GM21737 (cell line): ENCODE results near the gene EZH2.

ENCODE experiments used
- ATAC-seq: cut with Tn5 transposase; IDR thresholded peaks from one replicate; pipeline ENCODE4 v1.9.1; 2021; ENCODE audit warnings: mild to moderate bottlenecking, moderate library complexity; ENCODE audit not compliant: unreplicated experiment

The EZH2 gene

DNA sequence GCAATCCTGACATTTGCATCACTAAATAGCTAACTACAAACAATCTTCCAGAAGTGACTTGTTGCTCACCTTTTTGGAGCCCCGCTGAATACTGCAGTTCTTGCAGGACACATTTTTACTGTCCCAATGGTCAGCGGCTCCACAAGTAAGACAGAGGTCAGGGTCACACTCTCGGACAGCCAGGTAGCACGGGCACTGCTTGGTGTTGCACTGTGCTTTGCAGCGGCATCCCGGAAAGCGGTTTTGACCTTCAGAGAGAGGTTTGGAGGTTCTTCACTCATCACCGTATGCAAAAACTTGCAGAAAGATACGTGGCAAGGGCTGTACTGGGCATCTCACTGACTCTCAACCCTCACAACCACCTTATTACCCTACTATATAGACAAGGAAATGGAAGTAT, 70.2 kb downstream of the EZH2 start:
- no peak for ATAC-seq

DNA sequence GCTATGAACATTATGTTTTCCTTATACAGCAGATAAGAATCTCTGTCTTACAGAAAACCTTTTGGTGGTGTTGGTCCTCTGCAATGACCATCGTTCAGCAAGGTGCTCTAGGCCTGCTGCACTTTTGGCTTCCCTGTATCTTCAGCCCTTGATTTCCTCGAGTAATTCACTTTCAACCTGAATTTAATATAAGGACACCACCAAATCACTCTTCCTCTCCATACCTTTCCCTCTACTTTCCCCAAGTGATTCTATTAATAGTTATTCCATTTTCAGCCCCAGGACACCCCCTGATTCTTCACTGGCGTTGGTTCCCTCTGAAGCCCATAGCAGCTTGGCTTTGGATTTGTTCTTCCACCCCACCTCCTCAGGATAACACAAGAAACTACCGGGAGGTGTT, 72.2 kb downstream of the EZH2 start:
- ATAC-seq = no peak

DNA sequence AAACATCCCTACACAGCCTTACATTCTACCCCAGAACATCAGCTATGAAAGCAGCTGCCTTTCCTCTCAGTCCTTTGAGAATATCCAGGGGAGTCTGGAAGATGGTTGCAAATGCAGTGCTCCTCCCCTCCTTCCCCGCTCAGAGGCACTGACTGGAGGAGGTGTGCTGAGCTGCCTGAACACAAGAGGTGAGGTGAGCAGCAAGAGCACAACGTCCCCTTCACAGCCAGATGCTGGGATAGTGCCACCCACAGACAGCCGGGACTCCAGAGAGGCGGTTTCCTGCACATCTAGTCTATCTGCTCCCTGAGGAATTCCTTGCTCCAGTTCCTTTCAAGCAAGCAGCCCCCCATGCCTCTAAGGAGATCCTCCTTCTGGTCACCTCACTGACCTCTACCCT, 74.2 kb downstream of the EZH2 start:
- ATAC-seq = no peak

DNA sequence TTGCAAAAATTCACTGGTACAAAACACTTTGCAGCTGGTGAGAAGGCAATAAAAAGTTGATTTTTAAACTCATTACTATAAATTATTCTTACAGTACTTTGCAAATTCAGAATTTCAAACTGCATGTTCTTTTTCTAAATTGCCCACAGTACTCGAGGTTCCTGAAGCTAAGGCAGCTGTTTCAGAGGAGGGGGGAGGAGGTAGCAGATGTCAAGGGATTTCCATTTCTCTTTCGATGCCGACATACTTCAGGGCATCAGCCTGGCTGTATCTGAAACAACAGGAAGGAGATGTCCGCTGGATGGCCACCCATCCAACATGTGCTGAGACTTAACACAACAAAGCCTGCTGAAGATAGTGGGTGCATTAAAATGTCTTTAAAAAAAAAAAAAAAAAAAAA, 76.7 kb downstream of the EZH2 start:
- no peak for ATAC-seq

DNA sequence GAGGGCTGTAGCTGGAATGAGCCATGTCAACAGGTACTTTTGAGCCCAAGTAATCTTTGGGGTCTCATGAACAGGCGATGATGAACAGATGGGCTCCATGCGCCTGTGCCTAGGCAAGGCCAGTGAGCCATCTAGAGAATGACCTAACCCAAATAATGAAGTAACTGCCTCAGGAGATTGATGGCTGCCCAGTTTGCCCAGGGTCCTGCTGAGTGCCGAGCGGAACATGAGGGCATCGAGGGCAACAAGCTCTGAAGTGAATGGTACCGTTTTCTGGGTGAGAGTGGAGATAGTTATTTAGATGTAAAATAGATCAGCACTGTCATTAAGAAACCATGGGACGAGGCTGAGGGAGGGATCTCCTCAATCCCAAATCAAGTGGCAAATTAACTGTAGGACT, 77.9 kb downstream of the EZH2 start:
- no peak for ATAC-seq

DNA sequence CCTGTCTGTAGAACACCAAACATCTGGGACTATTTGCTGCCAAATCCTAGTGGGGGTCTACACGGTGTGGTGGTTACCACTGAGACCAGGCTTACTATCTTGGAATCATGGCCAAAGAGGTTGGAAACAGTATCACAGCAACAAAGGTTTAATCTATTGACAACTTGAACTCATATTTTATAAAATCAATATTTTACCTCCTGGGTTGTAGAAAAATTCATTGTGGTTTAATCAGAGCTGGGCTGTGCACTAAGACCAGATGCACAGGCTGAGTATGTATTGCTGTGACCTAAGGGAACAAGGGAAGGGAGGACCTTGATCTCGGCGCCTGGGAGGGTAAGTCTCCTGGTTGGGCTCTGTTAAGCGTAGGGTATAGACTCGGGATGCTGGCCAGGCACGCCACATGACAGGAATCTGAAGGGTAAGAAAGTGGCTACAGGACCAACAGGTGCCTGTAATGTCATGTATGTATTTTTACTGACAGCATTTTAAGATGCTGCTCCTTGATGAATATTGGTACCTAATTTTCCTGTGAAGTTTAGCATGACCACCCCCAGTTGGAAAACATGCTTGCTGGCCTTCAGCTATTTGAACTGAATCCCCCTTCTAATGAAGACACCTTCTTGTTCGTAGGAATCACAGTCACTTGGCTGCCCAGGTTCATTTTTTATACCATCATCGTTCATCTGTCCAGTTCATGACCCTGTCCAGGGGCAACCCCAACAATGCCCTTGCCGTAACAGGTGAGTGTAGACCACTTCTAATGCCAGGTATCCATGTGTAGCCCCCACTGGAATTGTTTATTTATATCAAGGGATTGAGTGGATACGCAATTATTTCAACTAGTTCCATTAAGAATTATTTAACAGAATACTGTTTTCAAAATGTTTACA, 79.5 kb downstream of the EZH2 start:
- ATAC-seq = no peak

DNA sequence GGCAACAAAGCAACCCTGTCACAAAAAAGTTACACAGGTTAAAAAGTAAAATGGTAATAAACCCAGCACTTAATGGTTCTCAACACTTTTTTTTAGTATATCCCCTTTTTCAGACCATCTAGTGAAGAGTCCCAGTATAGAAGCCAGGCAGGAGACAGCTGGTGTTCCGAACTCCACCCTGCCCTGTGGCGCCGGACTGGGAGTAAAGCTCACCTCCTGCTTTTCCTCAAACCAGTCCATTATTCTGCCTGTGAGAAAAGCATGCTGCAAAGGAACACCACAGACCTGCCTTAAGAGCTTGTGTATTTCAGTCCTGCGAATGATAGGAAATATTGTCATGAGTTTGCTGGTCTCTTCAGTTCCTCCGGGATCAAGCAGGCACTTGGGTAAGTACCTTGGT, 81.0 kb downstream of the EZH2 start:
- ATAC-seq = no peak

DNA sequence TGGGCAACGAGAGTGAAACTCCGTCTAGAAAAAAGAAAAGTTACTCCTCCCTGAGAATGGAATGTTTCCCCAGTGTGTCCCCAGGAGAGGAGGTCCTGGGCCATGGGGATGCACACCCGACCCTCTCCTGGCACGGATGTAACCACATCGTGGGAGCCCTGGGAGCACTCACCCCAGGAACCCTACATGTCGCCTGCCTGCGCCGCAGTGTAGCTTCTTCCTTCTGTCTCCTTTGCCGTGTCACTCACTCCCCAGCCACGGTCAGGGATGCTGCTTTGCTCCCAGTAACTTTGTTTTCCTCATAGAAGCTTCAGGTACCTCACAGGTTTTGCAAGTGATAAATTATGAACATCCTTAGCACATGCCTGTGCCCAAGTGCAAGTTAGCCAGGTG, 82.0 kb downstream of the EZH2 start:
- ATAC-seq = no peak

DNA sequence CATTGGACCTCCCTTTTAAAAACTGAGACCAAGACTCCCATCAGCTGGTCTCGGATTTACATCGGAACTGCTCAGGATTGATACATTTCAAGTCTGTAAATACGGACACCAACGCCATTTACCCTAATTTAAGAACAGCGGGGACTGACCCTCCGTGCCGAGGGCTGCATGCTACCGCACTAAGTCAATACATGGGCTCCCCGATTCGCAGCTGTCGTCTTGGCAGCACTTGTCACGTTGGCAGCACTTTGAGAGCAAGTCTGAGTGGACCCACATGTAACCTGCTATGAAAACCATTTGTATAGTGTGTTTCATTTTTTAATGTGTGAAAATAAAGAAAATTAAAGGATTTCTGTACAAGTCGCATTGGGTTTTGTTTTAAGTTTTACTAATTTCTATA, 83.4 kb downstream of the EZH2 start:
- no peak for ATAC-seq

DNA sequence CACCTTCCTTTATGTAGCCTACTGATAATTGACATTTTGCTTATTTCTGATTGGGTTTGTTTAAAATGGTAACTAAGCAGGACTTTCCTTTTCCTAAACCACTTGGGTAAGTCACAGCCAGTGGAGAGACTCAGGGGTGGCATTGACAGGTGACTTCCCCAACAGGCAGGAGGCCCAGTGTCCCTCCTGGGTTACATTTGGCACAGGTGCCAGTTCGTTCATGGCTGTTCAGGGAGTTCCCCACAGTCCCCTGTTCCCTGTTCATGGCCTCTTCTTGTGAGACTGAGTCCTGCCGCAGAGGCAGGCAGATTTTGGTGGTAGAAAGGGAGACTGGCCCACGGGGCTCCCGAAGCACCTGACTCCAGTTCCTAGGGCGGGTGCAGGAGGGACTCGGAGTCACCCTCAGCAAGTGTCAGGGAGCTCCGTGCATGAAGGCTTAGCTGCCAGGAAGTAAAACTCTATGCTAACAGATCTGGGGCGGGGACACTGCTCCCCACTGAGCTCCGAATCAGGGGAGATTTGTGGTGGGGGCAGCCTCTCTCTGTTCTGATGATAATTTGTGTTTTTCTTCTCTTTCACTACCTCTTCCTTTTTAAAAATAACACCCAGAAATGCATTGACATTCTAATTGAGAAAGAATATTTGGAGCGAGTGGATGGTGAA, 84.1 kb downstream of the EZH2 start:
- no peak for ATAC-seq

DNA sequence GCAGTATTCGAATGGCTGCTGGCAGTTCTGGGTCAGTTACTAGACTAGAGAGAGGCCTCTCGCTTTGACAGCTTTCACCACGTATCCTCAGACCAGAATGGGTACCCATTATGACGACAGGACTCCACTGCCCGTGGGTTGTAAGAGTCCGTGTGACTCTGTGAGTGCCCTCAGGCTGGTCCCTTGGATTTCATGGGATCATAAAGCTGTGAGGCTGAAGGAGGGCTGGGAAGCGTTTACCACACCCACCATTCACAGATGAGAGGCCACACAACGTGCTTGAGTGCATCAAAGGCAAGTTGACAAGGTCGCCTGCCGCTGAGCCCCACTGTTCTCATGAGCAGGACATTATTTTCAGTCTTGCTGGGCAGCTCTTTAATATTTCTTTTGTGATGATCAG, 87.2 kb downstream of the EZH2 start:
- no peak for ATAC-seq

DNA sequence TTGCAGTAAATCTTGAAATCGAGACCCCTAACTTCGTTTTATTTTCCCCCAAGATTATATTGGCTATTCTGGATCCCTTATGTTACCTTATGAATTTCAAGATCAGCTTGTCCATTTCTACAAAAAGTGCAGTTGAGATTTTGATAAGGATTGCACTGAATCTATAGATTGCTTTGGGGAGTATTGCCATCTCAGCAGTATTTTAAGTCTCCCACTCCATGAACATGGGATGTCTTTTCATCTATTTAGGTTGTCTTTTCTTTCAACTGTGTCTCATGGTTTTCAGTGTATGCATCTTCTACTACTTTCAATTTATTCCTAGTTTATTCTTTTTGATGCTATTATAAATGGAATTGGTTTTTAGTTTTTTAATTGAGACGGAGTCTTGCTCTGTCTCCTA, 89.6 kb downstream of the EZH2 start:
- no peak for ATAC-seq

DNA sequence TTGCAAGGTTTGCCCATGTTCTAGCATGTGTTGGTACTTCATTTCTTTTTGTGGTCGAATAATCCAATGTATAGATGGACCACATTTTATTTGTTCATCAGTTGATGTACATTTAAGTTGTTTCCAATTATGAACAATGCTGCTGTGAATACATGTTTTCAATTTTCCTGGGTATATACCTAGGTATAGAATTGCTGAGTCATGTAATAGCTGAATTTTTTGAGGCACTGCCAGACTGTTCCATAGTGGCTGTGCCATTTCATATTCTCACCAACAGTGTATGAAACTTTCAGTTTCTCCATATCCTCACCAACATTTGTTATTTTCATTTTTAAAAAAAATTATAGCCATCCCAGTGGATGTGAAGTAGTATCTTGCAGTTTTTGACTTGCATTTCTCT, 90.5 kb downstream of the EZH2 start:
- no peak for ATAC-seq

DNA sequence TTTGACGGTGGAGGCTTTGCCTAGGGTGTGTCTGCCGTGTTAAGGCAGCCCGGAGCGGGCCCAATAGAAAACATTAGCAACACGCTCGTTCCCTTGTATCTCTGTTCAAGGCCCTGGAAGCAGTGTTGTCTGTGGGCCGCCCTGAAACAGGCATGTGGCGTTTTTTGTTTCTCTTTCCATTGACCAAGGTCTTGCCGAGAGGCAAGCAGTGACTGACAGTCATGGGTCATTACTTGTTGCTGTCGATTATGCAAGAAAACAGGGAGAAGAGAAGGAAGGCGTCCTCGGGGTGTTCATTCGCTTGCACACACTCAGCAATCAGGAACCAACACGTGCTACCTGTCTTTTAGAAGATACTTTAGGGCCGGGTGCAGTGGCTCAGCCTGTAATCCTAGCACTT, 92.5 kb downstream of the EZH2 start:
- no peak for ATAC-seq

DNA sequence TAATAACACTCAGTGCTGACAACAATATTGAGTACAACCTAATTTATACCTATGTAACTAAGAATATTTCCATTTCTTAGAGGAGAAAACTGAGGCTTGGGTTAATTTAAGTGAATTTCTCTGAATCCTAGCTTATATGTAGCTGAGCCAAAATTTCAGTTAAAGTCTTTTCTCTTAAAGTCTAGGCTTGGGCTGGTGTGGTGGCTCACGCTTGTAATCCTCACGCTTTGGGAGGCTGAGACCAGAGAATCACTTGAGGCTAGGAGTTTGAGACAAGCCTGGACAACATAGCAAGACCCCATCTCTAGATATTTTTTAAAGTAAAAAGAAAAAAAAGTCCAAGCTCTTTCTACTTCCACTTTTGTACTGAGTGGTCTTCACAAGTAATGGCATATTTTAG, 93.2 kb downstream of the EZH2 start:
- ATAC-seq = no peak

DNA sequence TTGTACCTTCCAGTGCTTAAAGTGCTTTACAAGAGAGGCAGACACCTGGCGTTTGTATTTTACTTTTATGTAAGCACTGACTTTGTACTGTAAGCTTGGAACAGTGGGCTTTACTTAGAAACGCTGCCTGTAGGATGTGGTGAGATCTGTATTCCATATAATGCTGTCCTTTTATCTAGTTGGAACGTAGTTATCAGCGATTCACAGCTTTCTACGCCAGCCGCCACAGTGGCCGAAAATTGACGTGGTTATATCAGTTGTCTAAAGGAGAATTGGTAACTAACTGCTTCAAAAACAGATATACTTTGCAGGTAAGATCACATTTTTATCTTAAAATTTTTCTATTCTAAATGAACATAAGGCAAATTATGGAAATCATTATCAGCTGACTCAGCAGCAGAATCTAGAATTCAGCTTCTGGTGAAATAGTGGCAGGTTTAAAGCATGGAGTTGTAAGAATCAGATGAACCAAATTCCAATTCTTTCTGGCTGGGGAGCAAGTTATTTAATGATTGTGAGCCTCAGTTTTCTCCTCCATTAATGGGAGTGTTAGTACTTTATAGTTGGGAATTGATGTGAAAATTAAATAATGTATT, 93.9 kb downstream of the EZH2 start:
- no peak for ATAC-seq

DNA sequence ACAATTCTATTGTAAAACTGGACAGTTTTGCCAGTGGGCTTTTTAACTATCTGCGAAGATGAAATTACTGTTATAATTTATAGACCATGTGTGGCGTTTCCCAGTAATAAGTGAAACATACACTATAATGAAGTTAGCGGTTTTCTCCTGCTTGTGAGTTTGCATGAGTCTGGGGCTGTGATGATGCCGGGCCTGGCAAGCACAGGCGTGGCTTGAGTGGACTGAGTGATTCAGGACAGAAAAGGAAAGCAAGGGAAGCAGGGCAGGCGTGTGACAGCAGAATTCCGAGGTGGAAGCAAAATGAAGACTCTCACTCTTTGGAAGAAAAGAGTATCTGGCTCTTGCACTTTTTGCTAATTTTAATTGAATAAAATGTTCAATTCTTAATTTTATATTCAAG, 94.9 kb downstream of the EZH2 start:
- ATAC-seq = no peak

DNA sequence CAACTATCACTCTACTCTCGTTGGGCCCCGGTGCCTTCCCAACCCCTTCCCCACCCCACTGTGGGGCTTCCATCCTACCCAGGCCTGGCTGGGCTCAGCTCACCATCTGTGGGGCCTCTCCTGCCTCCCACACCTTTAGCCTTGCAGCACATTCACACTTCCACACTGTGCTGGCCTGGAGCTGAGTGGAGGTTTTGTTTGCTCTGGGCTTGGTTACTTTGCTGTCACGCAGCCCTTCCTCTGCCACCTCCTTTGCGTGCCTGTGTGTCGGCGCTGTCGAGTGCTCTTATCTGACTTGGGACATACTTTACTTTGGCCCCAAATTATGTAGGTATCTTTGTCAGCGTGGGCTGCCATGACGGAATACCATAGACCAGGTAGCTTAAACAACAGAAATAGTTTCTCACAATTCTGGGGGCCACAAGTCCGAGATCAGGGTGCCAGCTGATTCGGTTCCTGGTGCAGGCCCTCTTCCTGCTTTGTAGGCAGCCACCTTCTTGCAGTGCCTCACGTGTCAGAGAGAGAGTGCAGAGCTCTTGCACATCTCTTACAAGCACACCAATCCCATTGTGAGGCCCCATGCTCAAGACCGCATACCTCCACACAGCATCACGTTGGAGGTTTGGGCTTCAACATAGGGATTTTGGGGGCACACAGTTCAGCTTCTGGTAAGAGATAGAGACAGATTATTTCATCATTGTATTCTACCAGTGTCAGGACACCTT, 96.4 kb downstream of the EZH2 start:
- no peak for ATAC-seq

DNA sequence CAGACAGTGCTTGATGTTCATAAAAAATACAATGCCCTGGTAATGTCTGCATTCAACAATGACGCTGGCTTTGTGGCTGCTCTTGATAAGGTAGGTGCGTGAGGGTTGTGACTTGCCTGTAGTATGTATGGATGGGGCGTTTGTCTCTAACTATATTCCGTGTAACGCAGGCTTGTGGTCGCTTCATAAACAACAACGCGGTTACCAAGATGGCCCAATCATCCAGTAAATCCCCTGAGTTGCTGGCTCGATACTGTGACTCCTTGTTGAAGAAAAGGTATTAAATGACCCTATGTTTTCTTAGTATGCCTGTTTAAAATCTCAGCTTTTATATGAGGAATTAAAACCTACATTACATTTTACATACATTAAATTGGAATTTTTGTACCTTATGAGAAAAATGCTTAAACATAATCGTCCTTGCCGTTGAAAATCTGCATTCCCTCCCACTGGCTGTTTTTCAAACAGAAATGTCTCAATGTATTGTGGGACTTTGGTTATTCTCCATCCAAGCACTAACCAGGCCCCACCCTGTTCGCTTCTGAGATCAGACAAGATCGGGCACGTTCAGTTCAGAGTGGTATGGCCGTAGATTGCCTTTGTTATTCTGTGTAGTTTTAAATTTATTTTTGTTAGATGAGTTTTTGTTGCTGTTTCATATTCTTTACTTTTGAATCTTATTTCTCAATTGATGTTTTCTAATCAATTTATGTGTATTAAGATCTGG, 100.1 kb downstream of the EZH2 start:
- ATAC-seq = no peak

DNA sequence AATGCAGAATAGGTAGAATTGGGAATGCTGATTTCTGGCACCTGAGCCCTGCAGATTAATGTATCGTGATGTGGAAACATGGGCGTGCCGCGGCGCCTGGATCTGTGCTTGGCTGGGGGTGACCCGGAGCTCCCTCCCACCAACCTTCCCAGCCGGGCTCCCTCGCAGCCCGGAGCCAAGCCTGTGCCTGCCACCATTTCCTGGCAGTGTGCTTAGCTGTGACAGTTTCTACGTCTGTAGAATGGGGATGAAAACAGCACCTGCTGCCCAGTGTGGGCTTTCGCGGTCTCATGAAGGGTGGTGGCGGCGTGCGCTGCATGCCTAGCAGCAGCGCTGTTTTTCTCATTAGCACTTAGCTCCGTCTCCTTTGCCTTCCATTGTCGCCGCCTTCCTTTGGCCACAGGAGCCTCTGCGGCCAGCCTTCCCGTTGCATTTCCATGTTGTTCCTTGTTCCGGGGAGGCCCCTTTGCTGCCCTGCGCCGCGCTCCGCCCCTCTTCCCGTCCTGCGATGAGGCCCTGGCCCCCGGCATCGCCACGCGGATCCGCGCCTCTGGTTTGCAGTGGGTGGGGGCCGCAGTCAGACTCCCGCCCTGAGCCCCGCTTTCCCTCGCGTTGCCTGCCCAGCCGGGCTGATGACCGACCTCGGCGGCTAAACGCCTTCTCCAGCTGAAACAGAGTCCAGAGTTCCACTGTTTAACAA, 101.2 kb downstream of the EZH2 start:
- no peak for ATAC-seq
